ENCODE results near the gene PRRT2.

PRRT2 gene

DNA sequence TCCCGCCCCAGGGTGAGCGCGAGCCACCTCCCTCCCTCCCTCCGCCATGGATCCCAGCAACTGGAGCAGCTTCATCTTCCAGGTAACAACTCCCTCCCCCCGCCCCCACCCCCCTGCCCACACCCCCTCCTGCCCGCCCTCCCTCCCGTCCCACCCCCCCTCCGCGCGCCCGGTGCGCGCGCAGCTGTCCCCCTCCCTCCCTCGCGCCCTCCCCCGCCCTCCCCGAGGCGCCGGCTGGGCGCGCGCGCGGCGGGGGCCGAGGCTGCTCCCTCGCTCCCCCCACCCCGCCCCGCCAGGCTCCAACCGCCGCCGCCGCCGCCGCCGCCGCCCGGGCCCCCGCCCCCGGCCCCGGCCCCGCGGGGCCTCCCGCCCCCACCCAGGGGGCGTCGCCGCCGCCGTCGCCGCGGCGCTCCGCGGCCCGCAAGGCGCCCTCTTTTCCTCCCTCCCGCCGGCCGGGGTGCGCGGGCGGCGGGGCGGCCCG lies 5.9 kb upstream of the PRRT2 start, which contains the start of gene MAZ:
MAZ (plus strand) TSS at position 431 of the 481 bp plus-strand sequence. CDS start 173 bp downstream, outside the sequence.
- peak within 1 kb of the TSS; percentile 100 for H3K27ac ChIP-seq
- TF ChIP-seq ZFX (IDR thresholded peaks at IDR 0.05; ENCODE audit: borderline replicate concordance): no peak
- TF ChIP-seq, protein P1, sequence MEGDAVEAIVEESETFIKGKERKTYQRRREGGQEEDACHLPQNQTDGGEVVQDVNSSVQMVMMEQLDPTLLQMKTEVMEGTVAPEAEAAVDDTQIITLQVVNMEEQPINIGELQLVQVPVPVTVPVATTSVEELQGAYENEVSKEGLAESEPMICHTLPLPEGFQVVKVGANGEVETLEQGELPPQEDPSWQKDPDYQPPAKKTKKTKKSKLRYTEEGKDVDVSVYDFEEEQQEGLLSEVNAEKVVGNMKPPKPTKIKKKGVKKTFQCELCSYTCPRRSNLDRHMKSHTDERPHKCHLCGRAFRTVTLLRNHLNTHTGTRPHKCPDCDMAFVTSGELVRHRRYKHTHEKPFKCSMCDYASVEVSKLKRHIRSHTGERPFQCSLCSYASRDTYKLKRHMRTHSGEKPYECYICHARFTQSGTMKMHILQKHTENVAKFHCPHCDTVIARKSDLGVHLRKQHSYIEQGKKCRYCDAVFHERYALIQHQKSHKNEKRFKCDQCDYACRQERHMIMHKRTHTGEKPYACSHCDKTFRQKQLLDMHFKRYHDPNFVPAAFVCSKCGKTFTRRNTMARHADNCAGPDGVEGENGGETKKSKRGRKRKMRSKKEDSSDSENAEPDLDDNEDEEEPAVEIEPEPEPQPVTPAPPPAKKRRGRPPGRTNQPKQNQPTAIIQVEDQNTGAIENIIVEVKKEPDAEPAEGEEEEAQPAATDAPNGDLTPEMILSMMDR (IDR thresholded peaks at IDR 0.05): no peak

DNA sequence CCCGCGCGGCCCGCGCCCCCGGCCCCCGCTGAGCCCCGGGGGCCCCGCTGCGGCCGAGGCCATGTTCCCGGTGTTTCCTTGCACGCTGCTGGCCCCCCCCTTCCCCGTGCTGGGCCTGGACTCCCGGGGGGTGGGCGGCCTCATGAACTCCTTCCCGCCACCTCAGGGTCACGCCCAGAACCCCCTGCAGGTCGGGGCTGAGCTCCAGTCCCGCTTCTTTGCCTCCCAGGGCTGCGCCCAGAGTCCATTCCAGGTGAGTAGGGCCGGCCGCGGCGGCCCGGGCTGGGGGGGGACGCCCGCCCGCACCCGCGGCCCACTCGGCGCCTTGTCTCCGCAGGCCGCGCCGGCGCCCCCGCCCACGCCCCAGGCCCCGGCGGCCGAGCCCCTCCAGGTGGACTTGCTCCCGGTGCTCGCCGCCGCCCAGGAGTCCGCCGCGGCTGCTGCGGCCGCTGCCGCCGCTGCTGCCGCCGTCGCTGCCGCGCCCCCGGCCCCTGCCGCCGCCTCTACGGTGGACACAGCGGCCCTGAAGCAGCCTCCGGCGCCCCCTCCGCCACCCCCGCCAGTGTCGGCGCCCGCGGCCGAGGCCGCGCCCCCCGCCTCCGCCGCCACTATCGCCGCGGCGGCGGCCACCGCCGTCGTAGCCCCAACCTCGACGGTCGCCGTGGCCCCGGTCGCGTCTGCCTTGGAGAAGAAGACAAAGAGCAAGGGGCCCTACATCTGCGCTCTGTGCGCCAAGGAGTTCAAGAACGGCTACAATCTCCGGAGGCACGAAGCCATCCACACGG lies 5.2 kb upstream of the PRRT2 start:
- peak overlapping the region; percentile 100 for H3K27ac ChIP-seq
- TF ChIP-seq, protein P1 (IDR thresholded peaks at IDR 0.05): no peak
- no peak for TF ChIP-seq ZFX (IDR thresholded peaks at IDR 0.05; ENCODE audit: borderline replicate concordance)

DNA sequence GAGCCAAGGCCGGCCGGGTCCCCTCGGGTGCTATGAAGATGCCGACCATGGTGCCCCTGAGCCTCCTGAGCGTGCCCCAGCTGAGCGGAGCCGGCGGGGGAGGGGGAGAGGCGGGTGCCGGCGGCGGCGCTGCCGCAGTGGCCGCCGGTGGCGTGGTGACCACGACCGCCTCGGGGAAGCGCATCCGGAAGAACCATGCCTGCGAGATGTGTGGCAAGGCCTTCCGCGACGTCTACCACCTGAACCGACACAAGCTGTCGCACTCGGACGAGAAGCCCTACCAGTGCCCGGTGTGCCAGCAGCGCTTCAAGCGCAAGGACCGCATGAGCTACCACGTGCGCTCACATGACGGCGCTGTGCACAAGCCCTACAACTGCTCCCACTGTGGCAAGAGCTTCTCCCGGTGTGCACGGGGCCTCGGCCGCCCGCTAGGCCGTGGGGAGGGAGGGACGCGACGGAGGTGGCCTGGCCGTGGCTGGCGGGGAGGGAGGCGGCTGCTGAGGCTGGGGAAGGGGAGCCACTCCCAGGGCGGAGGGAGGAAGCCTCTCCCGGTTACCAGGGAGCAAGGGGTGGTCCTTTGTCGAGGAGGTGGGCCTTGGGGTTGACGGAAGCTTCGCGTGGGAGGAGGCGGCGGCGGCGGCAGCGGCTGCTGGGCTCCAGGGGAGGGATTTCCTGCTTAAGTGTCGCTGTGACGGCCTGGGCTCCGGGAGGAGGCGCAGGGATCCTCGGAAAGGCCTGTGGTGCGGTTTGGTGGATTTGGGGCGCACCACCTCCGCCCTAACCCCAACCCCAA lies 4.4 kb upstream of the PRRT2 start:
- no peak for TF ChIP-seq ZFX (IDR thresholded peaks at IDR 0.05; ENCODE audit: borderline replicate concordance)
- TF ChIP-seq, protein P1 (IDR thresholded peaks at IDR 0.05): peak; percentile 65
- H3K27ac ChIP-seq: peak overlapping the region; percentile 100

DNA sequence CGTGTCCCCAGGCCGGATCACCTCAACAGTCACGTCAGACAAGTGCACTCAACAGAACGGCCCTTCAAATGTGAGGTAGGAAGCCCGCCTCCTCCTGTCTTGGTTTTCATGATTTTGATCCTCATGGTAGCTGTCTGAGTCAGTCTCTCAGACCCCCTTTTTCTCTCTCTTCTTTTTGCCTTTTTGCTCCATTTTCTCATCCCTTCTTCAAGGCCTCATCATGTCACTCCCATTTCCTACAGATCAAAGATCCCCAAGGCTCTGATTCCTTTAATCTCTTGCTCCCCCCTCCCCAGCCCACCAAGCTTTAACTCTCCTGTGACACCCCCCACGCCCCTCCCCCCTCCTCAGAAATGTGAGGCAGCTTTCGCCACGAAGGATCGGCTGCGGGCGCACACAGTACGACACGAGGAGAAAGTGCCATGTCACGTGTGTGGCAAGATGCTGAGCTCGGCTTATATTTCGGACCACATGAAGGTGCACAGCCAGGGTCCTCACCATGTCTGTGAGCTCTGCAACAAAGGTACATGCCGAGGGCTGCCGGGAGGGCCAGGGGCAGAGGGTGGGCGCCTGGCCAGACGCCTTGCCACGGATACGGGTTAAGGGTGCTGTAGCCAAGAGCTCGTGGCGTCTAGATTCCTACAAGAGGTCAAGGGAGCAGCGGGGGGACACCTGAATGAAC lies 3.6 kb upstream of the PRRT2 start:
- H3K27ac ChIP-seq: peak overlapping the region; percentile 100
- TF ChIP-seq ZFX (IDR thresholded peaks at IDR 0.05; ENCODE audit: borderline replicate concordance): no peak
- TF ChIP-seq, protein P1 (IDR thresholded peaks at IDR 0.05): no peak

DNA sequence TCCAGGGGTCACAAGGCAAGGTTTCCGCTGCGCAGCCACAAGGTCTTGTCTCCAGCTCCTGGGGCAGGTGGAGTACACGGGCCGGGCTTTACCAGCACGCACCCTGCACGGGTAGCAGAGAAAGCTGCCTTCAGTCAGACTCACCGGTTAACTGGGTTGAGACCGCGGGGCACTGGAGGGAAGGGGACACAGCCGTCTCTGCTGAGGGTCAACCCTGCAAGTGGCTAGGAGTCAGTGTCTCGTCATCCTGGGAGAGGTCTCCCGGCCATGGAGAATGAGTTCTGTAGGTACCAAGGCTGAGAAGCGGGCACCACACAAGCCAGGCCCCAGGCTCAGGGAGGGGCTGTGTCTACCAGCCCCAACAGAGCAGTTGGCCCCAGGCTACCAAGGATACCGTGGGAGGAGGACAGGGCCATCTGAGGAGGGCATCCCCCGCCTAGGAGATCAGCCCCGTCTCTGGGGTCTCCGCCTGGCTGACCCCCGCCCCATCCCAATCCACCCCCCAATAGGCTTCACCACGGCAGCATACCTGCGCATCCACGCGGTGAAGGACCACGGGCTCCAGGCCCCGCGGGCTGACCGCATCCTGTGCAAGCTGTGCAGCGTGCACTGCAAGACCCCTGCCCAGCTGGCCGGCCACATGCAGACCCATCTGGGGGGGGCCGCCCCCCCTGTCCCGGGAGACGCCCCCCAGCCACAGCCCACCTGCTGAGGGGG lies 2.8 kb upstream of the PRRT2 start:
- peak overlapping the region; percentile 100 for H3K27ac ChIP-seq
- TF ChIP-seq, protein P1 (IDR thresholded peaks at IDR 0.05): no peak
- no peak for TF ChIP-seq ZFX (IDR thresholded peaks at IDR 0.05; ENCODE audit: borderline replicate concordance)

DNA sequence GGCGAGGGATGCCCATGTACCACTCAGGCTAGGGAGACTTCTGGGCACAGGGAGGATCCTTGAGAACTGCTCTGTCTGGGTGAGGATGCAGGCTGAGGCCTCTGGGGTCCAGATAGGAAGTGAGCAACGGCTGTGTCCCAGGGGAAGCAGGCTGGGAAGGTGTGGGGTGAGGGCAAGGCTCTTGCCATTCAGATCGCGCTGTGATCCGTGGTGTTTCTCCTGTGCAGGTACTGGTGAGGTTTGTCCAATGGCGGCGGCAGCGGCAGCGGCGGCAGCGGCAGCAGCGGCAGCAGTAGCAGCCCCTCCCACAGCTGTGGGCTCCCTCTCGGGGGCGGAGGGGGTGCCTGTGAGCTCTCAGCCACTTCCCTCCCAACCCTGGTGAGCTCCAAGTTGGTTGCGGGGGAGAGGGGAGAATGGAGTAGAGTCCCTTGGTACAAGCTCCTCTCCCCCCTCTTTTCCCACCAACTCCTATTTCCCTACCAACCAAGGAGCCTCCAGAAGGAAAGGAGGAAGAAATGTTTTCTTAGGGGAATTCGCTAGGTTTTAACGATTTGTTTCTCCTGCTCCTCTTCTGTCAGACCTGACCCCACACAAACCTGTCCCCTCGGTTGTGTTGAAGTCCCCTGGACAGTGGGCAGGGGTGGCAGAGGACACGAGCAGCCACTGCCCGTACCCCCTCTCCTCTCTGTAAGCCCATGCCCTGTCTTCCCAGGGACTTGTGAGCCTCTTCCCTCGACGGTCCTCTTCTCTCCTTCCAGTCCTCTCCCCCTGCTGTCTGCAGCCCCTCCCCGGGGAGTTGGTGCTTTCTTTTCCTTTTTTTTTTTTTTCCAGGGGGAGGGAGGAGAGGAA lies 1.9 kb upstream of the PRRT2 start:
- peak overlapping the region; percentile 100 for H3K27ac ChIP-seq
- TF ChIP-seq, protein P1 (IDR thresholded peaks at IDR 0.05): no peak
- TF ChIP-seq ZFX (IDR thresholded peaks at IDR 0.05; ENCODE audit: borderline replicate concordance): no peak

Data from 22Rv1 (cell line).